HepG2 (cell line): ENCODE measurements around the gene ADGRB2. TPM values are rescaled to one million over a fixed set of nuclear protein-coding genes. Genes with fewer than 3 reads are reported as not detected.

Source experiments
- BORCS8-MEF2B ChIP-seq: sonication (generic); formaldehyde crosslinking; IDR thresholded peaks from 2 replicates; pipeline ENCODE4 v1.8.0; 2022; ENCODE audit warnings: mild to moderate bottlenecking, missing genetic modification reagents
- DBP ChIP-seq: sonication (generic); formaldehyde crosslinking; IDR thresholded peaks from 2 replicates; pipeline ENCODE4 v1.4.0; 2020; ENCODE audit warnings: missing genetic modification reagents; ENCODE audit errors: not compliant biosample characterization
- EHMT2 ChIP-seq: fragments of 200-600 bp; sonication (generic); IDR thresholded peaks from 2 replicates; pipeline ENCODE4 v1.7.0; 2017; ENCODE audit warnings: antibody characterized with exemption, low read depth, low read length, borderline replicate concordance
- EZH2 ChIP-seq: conservative IDR thresholded peaks from 2 replicates; pipeline ENCODE4 v1.6.1; 2012; ENCODE audit warnings: mild to moderate bottlenecking, low read depth, low read length, moderate library complexity
- FOXJ3 ChIP-seq: sonication (generic); formaldehyde crosslinking; IDR thresholded peaks from 2 replicates; pipeline ENCODE4 v1.4.0; 2020; ENCODE audit warnings: missing genetic modification reagents, mild to moderate bottlenecking, borderline replicate concordance
- FOXK1 ChIP-seq: sonication (generic); formaldehyde crosslinking; IDR thresholded peaks from 2 replicates; pipeline ENCODE4 v1.4.0; 2020; ENCODE audit warnings: low read depth, missing genetic modification reagents, borderline replicate concordance
- KLF12 ChIP-seq: sonication (generic); formaldehyde crosslinking; IDR thresholded peaks from 2 replicates; pipeline ENCODE4 v1.4.0; 2020; ENCODE audit warnings: missing genetic modification reagents, borderline replicate concordance
- KLF16 ChIP-seq, 2 experiments: sonication (generic) in 1 of 2; formaldehyde crosslinking in 1 of 2; IDR thresholded peaks; 2 replicates each; pipeline versions ENCODE4 v1.6.1 to v1.8.0; 2016 to 2023; ENCODE audit warnings: missing genetic modification reagents in 2 of 2, missing compliant biosample characterization in 1 of 2
- MEF2D ChIP-seq: sonication (generic); formaldehyde crosslinking; IDR thresholded peaks from 2 replicates; pipeline ENCODE4 v1.5.1; 2020; ENCODE audit warnings: mild to moderate bottlenecking, missing genetic modification reagents
- MIER3 ChIP-seq: IDR thresholded peaks from 2 replicates; pipeline ENCODE4 v1.6.1; 2016; ENCODE audit warnings: missing compliant biosample characterization, borderline replicate concordance
- NCOA2 ChIP-seq: sonication (generic); formaldehyde crosslinking; IDR thresholded peaks from 2 replicates; pipeline ENCODE4 v1.8.0; 2022; ENCODE audit warnings: inconsistent platforms
- NFYC ChIP-seq: IDR thresholded peaks from 2 replicates; pipeline ENCODE4 v1.6.1; 2016; ENCODE audit warnings: missing genetic modification reagents, missing compliant biosample characterization
- NKX3-1 ChIP-seq: sonication (generic); formaldehyde crosslinking; IDR thresholded peaks from 2 replicates; pipeline ENCODE4 v1.5.0; 2020; ENCODE audit warnings: missing genetic modification reagents
- TEAD2 ChIP-seq: sonication (generic); formaldehyde crosslinking; IDR thresholded peaks from 2 replicates; pipeline ENCODE4 v1.9.0; 2021; ENCODE audit warnings: missing genetic modification reagents
- XBP1 ChIP-seq: sonication (generic); formaldehyde crosslinking; IDR thresholded peaks from 2 replicates; pipeline ENCODE4 v1.5.0; 2020; ENCODE audit warnings: missing genetic modification reagents
- ZBTB43 ChIP-seq: sonication (generic); formaldehyde crosslinking; conservative IDR thresholded peaks from 2 replicates; pipeline ENCODE4 v1.4.0; 2020; ENCODE audit warnings: missing genetic modification reagents
- ZFY ChIP-seq: sonication (generic); formaldehyde crosslinking; IDR thresholded peaks from 2 replicates; pipeline ENCODE4 v1.4.0; 2020; ENCODE audit warnings: missing genetic modification reagents
- ZNF124 ChIP-seq: sonication (generic); formaldehyde crosslinking; IDR thresholded peaks from 2 replicates; pipeline ENCODE4 v1.4.0; 2020; ENCODE audit warnings: missing genetic modification reagents
- ZNF263 ChIP-seq: sonication (generic); formaldehyde crosslinking; IDR thresholded peaks from 2 replicates; pipeline ENCODE4 v1.4.0; 2020; ENCODE audit warnings: missing genetic modification reagents
- ZNF766 ChIP-seq: sonication (generic); formaldehyde crosslinking; IDR thresholded peaks from 2 replicates; pipeline ENCODE4 v1.5.0; 2020; ENCODE audit warnings: missing genetic modification reagents, borderline replicate concordance
- polyA plus RNA-seq, 8 experiments: library from polyadenylated mRNA; depleted of rRNA in 3 of 8; stranded (reverse) in 7 of 8; unstranded in 1 of 8; fragments of >200 nt; fragmentation: Illumina TruSeq in 4 of 8; extraction: Trizol in 4 of 8; gene quantifications; 2 replicates each; pipeline versions ENCODE4 v1.2.1 to v1.2.3, GENCODE V29; 2011 to 2016; ENCODE audit warnings: low read depth in 4 of 8, missing spikeins in 1 of 8, mixed read lengths in 1 of 8; ENCODE audit not compliant: insufficient read depth in 1 of 8
- total RNA-seq, 5 experiments: library from RNA; depleted of rRNA; stranded (reverse); fragments of >200 nt; fragmentation: Illumina TruSeq; extraction: Trizol; gene quantifications; 2 replicates each; pipeline ENCODE4 v1.2.3, GENCODE V29; 2016; ENCODE audit warnings: low read depth in 1 of 5
- TF ChIP-seq, protein P1 (sequence below): IDR thresholded peaks from 2 replicates; pipeline ENCODE4 v1.6.1; 2018; ENCODE audit warnings: missing genetic modification reagents
- TF ChIP-seq, protein P2 (sequence below): IDR thresholded peaks from 2 replicates; pipeline ENCODE4 v1.6.1; 2016; ENCODE audit warnings: missing compliant biosample characterization, missing genetic modification reagents, borderline replicate concordance
- TF ChIP-seq, protein P3 (sequence below): sonication (generic); formaldehyde crosslinking; IDR thresholded peaks from 2 replicates; pipeline ENCODE4 v1.4.0; 2020; ENCODE audit warnings: missing genetic modification reagents, borderline replicate concordance

The ADGRB2 gene
- total and polyA plus RNA-seq, 2 of the 13 experiments (the other 11 are each of a cell fraction or from before 2014, with no cell fraction given), result 0.03 to 0.09 TPM

GRCh38 chr1:31723828-31724359, 40.2 kb downstream of the ADGRB2 start (continued):
- TF ChIP-seq, protein P1, sequence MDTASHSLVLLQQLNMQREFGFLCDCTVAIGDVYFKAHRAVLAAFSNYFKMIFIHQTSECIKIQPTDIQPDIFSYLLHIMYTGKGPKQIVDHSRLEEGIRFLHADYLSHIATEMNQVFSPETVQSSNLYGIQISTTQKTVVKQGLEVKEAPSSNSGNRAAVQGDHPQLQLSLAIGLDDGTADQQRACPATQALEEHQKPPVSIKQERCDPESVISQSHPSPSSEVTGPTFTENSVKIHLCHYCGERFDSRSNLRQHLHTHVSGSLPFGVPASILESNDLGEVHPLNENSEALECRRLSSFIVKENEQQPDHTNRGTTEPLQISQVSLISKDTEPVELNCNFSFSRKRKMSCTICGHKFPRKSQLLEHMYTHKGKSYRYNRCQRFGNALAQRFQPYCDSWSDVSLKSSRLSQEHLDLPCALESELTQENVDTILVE (CRISPR knock-in tag), result peak; percentile 73; the same call in 1 of the 2 replicates
- no peak for TF ChIP-seq DBP (CRISPR knock-in tag)
- peak; percentile 78; the same call in 1 of the 2 replicates for TF ChIP-seq ZBTB43
- TF ChIP-seq XBP1, result 0 out of 2 replicates have a peak, but pooled peaks have one; percentile 64
- TF ChIP-seq EHMT2, result peak; percentile 98
- TF ChIP-seq ZFY (CRISPR knock-in tag), result peak; percentile 55
- peak; percentile 88; the same call in 1 of the 2 replicates for TF ChIP-seq ZNF766 (CRISPR knock-in tag)
- TF ChIP-seq ZNF263 (CRISPR knock-in tag), result 0 out of 2 replicates have a peak, but pooled peaks have one; percentile 46
- peak in 1 of 2 experiments; percentile 78; a peak in 2 of 4 replicates for TF ChIP-seq KLF16 (CRISPR knock-in tag; IDR thresholded peaks at IDR 0.05)
- TF ChIP-seq NKX3-1 (CRISPR knock-in tag), result peak; percentile 93
- TF ChIP-seq, protein P2, sequence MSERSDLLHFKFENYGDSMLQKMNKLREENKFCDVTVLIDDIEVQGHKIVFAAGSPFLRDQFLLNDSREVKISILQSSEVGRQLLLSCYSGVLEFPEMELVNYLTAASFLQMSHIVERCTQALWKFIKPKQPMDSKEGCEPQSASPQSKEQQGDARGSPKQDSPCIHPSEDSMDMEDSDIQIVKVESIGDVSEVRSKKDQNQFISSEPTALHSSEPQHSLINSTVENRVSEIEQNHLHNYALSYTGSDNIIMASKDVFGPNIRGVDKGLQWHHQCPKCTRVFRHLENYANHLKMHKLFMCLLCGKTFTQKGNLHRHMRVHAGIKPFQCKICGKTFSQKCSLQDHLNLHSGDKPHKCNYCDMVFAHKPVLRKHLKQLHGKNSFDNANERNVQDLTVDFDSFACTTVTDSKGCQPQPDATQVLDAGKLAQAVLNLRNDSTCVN (CRISPR knock-in tag), result peak; percentile 75; the same call in 1 of the 2 replicates
- 0 out of 2 replicates have a peak, but pooled peaks have one; percentile 15 for TF ChIP-seq NFYC (CRISPR knock-in tag)
- peak; percentile 33; the same call in 1 of the 2 replicates for TF ChIP-seq MIER3 (CRISPR knock-in tag)
- TF ChIP-seq NCOA2, result peak; percentile 51; the same call in 1 of the 2 replicates
- TF ChIP-seq KLF12 (CRISPR knock-in tag), result peak; percentile 65; the same call in 1 of the 2 replicates
- TF ChIP-seq BORCS8-MEF2B (CRISPR knock-in tag), result peak; percentile 73; the same call in 1 of the 2 replicates
- TF ChIP-seq, protein P3, sequence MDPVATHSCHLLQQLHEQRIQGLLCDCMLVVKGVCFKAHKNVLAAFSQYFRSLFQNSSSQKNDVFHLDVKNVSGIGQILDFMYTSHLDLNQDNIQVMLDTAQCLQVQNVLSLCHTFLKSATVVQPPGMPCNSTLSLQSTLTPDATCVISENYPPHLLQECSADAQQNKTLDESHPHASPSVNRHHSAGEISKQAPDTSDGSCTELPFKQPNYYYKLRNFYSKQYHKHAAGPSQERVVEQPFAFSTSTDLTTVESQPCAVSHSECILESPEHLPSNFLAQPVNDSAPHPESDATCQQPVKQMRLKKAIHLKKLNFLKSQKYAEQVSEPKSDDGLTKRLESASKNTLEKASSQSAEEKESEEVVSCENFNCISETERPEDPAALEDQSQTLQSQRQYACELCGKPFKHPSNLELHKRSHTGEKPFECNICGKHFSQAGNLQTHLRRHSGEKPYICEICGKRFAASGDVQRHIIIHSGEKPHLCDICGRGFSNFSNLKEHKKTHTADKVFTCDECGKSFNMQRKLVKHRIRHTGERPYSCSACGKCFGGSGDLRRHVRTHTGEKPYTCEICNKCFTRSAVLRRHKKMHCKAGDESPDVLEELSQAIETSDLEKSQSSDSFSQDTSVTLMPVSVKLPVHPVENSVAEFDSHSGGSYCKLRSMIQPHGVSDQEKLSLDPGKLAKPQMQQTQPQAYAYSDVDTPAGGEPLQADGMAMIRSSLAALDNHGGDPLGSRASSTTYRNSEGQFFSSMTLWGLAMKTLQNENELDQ (CRISPR knock-in tag), result peak; percentile 88; the same call in 1 of the 2 replicates
- TF ChIP-seq TEAD2, result peak; percentile 62; the same call in 1 of the 2 replicates
- TF ChIP-seq EZH2, result no peak
- TF ChIP-seq ZNF124 (CRISPR knock-in tag), result peak; percentile 80; the same call in 1 of the 2 replicates
- peak; percentile 49; the same call in 1 of the 2 replicates for TF ChIP-seq FOXK1
- no peak for TF ChIP-seq FOXJ3
- TF ChIP-seq MEF2D (CRISPR knock-in tag), result no peak
